Measurements from ENCODE around the gene ACBD7. TPM values are rescaled to one million over a fixed set of nuclear protein-coding genes. Genes with fewer than 3 reads are reported as not detected.

ACBD7 gene
- total RNA-seq, 6 experiments from 2014 or later = 0.54 to 0.96 (median 0.80) TPM

GRCh38 chr10:15124908-15125307 is 36.3 kb upstream of the ACBD7 start:
- TF ChIP-seq CTCF (IDR thresholded peaks at IDR 0.05) = no peak
- H3K27me3 Mint-ChIP-seq (ENCODE audit: insufficient read depth) = no peaks in the 10 kb centered on the region
- H3K36me3 Mint-ChIP-seq (ENCODE audit: low read depth) = peaks cover 39% of the 10 kb centered on the region
- peaks cover 49% of the 10 kb centered on the region for H3K4me1 Mint-ChIP-seq (ENCODE audit: low read depth)
- no peak for DNase-seq
- no peak overlapping the region for H3K4me3 Mint-ChIP-seq
- H3K27ac Mint-ChIP-seq = peak overlapping the region; percentile 76; the same call in 1 of the 2 replicates
- H3K9me3 Mint-ChIP-seq = no peaks in the 10 kb centered on the region

GRCh38 chr10:15124190-15124589 is 35.6 kb upstream of the ACBD7 start:
- H3K4me3 Mint-ChIP-seq = no peak overlapping the region
- H3K9me3 Mint-ChIP-seq = no peaks in the 10 kb centered on the region
- H3K4me1 Mint-ChIP-seq (ENCODE audit: low read depth) = peaks cover 49% of the 10 kb centered on the region
- H3K27me3 Mint-ChIP-seq (ENCODE audit: insufficient read depth) = no peaks in the 10 kb centered on the region; the same call in 1 of the 2 replicates
- DNase-seq = no peak
- peak overlapping the region; percentile 76 for H3K27ac Mint-ChIP-seq
- TF ChIP-seq CTCF (IDR thresholded peaks at IDR 0.05) = no peak
- peaks cover 40% of the 10 kb centered on the region for H3K36me3 Mint-ChIP-seq (ENCODE audit: low read depth)

GRCh38 chr10:15123749-15124184 is 35.2 kb upstream of the ACBD7 start:
- no peak for TF ChIP-seq CTCF (IDR thresholded peaks at IDR 0.05)
- no peaks in the 10 kb centered on the region for H3K9me3 Mint-ChIP-seq
- H3K4me1 Mint-ChIP-seq (ENCODE audit: low read depth) = peaks cover 49% of the 10 kb centered on the region

GRCh38 chr10:15122477-15123030 is 34.0 kb upstream of the ACBD7 start:
- Mint-ChIP-seq H3K27me3 (ENCODE audit: insufficient read depth) (no peaks in the 10 kb centered on the region; the same call in 1 of the 2 replicates), H3K9me3 (no peaks in the 10 kb centered on the region), H3K27ac (peak overlapping the region; percentile 76), H3K4me3 (peak overlapping the region; percentile 38), H3K4me1 (ENCODE audit: low read depth) (peaks cover 49% of the 10 kb centered on the region), H3K36me3 (ENCODE audit: low read depth) (peaks cover 37% of the 10 kb centered on the region)
- DNase-seq = no peak
- no peak for TF ChIP-seq CTCF (IDR thresholded peaks at IDR 0.05)

More at GRCh38 chr10:15123749-15124184, 35.2 kb upstream of the ACBD7 start:
- peaks cover 44% of the 10 kb centered on the region for H3K36me3 Mint-ChIP-seq (ENCODE audit: low read depth)
- no peaks in the 10 kb centered on the region; the same call in 1 of the 2 replicates for H3K27me3 Mint-ChIP-seq (ENCODE audit: insufficient read depth)
- peak overlapping the region; percentile 76 for H3K27ac Mint-ChIP-seq
- peak; percentile 89 for DNase-seq
- 0 out of 2 replicates have a peak overlapping the region, but pooled peaks have one; percentile 25 for H3K4me3 Mint-ChIP-seq

DNA sequence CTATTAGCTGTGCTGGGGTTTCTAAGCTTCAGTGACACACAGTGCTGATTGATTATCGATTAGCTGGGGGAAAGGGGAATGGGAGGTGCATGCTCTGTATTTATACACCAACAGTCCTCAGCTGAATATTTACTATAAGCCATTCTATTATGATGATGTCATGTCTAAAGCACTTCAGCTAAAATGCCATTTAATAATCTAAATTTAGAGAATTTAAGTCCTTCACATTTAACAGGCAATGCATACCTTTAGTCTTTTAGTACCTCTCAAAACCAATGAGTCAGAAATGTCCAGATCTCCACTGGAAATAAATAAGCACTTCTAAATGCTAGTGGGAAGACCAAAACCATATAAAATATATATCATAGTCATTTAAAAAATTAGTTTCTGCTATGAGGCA is 33.1 kb upstream of the ACBD7 start:
- Mint-ChIP-seq H3K27me3 (ENCODE audit: insufficient read depth) (no peaks in the 10 kb centered on the region; the same call in 1 of the 2 replicates), H3K4me3 (peak overlapping the region; percentile 38), H3K36me3 (ENCODE audit: low read depth) (peaks cover 36% of the 10 kb centered on the region), H3K9me3 (no peaks in the 10 kb centered on the region), H3K4me1 (ENCODE audit: low read depth) (peaks cover 49% of the 10 kb centered on the region), H3K27ac (peak overlapping the region; percentile 76)
- DNase-seq = no peak
- TF ChIP-seq CTCF (IDR thresholded peaks at IDR 0.05) = no peak

Measured in HFFc6 (cell line).